Measurements from ENCODE around the gene KCNQ1. TPM values are rescaled to one million over a fixed set of nuclear protein-coding genes. Genes with fewer than 3 reads are reported as not detected.

KCNQ1 gene
- total RNA-seq, 1 experiment from 2014 or later = 10.7 TPM

DNA sequence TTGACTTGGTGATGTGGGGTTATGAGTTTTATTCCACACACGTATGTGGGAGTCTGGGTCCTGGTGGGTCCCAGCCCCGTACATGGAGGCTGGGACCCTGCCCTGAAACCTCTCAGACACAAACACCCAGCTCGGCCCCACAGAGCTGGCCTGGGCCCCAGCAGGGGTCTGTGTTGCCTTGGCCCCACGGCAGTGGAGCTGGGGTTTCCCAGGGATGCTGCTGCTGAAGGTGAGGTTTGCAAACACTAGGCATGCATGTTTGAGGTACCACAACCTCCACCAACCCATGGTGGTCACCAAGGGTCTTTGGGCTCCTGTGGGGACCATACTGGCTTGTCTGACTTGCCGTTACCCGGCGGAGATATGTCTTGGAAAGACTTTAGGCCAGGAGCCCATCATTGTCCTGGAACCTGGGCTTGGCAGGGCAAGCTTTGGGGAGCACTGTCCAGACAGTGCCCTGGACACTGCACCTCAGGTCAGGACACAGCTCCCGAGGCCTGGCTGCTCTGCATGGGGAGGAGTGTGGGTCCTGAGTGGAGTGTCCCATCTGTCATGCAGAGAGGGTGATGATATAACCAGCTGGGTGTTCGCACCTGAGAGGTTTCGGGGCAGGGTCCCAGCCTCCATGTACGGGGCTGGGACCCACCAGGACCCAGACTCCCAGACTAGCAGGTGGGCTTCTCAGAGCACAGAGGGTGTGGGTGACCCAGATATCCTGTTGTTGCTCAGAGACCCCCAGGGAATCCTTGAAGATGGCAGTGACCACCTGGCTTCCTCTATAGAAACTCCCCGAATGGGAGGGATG, 63.3 kb downstream of the KCNQ1 start:
- ATAC-seq = no peak

DNA sequence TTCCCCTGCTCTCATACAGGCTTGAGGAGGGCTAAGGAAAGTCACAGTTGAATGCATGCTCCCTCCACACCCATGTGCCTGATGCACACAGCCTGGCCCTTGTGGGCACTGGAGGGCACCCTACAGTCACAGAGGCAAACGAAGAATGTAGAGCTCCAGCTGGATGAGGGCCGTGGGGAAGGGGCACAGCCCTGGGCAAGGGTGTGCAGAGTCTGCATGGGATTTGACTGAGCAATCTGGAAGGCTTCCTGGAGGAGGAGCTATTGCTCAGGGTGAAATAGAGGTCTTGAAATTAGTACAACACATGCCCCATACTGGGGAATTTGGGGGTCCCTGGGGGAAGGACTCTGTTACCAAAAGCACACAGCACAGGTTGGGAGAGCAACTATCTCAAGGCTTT, 64.0 kb downstream of the KCNQ1 start:
- Histone ChIP-seq H3K27ac (ENCODE audit: low read depth, low read length) (no peak overlapping the region), H3K4me1 (ENCODE audit: control insufficient read depth in 1 of 2, insufficient read depth in 2 of 2, low read length in 2 of 2) (no peaks in the 10 kb centered on the region), H3K27me3 (ENCODE audit: insufficient read depth, low read length) (0 out of 2 replicates have a peak, but pooled peaks cover 6% of the 10 kb centered on the region), H3K9ac (ENCODE audit: low read length) (no peak overlapping the region), H4K20me1 (ENCODE audit: insufficient read depth) (no peaks in the 10 kb centered on the region), H3K9me3 (ENCODE audit: control insufficient read depth in 1 of 2, insufficient read depth in 1 of 2, low read depth in 1 of 2, low read length in 2 of 2) (no peaks in the 10 kb centered on the region), H2AFZ (ENCODE audit: low read depth, low read length, poor library complexity, severe bottlenecking) (no peak overlapping the region), H3K4me2 (ENCODE audit: low read length) (no peak overlapping the region), H3K4me3 (replicated peaks in 1 of 2; ENCODE audit: low read depth in 1 of 2, low read length in 2 of 2) (no peak overlapping the region), H3K36me3 (ENCODE audit: control insufficient read depth in 1 of 2, insufficient read depth in 2 of 2, low read length in 2 of 2) (no peaks in the 10 kb centered on the region), H3K9me2 (ENCODE audit: insufficient read depth) (no peaks in the 10 kb centered on the region), H3K79me2 (ENCODE audit: insufficient read depth, low read length) (no peaks in the 10 kb centered on the region)
- no peak for DNase-seq (ENCODE audit: low read depth, low spot score)
- intact Hi-C loops (cut with micrococcal nuclease) = no loop called here
- ATAC-seq = no peak
- POLR2A ChIA-PET = no interaction called here
- no TSS peak for BruUV-seq (replicated peaks)
- RAD21 ChIA-PET (ENCODE audit: low non-redundant PET in 1 of 2, low total read pairs in 2 of 2, uncharacterized antibody in 2 of 2, unreplicated experiment in 2 of 2) = no interaction called here
- CTCF ChIA-PET = no interaction called here
- TF ChIP-seq EGR1 (IDR thresholded peaks at IDR 0.05; ENCODE audit: low read depth) (no peak), ZFX (IDR thresholded peaks at IDR 0.05) (no peak), FOSL1 (IDR thresholded peaks at IDR 0.05; ENCODE audit: low read depth) (no peak), POLR2A (IDR thresholded peaks at IDR 0.05; ENCODE audit: borderline replicate concordance, extremely low read depth, insufficient read depth, insufficient read length) (no peak), SRF (IDR thresholded peaks at IDR 0.05; ENCODE audit: low read depth) (no peak), SIN3A (IDR thresholded peaks at IDR 0.05; ENCODE audit: low read depth) (no peak), SP1 (IDR thresholded peaks at IDR 0.05; ENCODE audit: low read depth) (no peak), RAD21 (IDR thresholded peaks at IDR 0.05; ENCODE audit: low read depth) (no peak), ZBTB33 (IDR thresholded peaks at IDR 0.05; ENCODE audit: extremely low read depth, insufficient replicate concordance, low read length) (no peak), CEBPB (IDR thresholded peaks at IDR 0.05; ENCODE audit: low read depth) (no peak), ZNF274 (IDR thresholded peaks at IDR 0.05; ENCODE audit: low read depth, low read length) (no peak), TCF7L2 (IDR thresholded peaks at IDR 0.05; ENCODE audit: borderline replicate concordance, extremely low read depth, insufficient read depth, insufficient read length) (no peak), ELF1 (IDR thresholded peaks at IDR 0.05; ENCODE audit: borderline replicate concordance, low read depth) (no peak), JUND (IDR thresholded peaks at IDR 0.05) (no peak), POLR2AphosphoS5 (IDR thresholded peaks at IDR 0.05; ENCODE audit: low read depth, low read length) (no peak)
- TF ChIP-seq, protein P1, sequence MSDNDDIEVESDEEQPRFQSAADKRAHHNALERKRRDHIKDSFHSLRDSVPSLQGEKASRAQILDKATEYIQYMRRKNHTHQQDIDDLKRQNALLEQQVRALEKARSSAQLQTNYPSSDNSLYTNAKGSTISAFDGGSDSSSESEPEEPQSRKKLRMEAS (IDR thresholded peaks at IDR 0.05) = no peak
- TF ChIP-seq, protein P2, sequence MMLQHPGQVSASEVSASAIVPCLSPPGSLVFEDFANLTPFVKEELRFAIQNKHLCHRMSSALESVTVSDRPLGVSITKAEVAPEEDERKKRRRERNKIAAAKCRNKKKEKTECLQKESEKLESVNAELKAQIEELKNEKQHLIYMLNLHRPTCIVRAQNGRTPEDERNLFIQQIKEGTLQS (IDR thresholded peaks at IDR 0.05) = no peak

More for the DNA sequence above, 63.3 kb downstream of the KCNQ1 start:
- DNase-seq (ENCODE audit: low read depth, low spot score) = no peak
- Histone ChIP-seq H2AFZ (ENCODE audit: low read depth, low read length, poor library complexity, severe bottlenecking) (no peak overlapping the region), H3K9ac (ENCODE audit: low read length) (no peak overlapping the region), H3K36me3 (ENCODE audit: control insufficient read depth in 1 of 2, insufficient read depth in 2 of 2, low read length in 2 of 2) (no peaks in the 10 kb centered on the region), H3K4me2 (ENCODE audit: low read length) (no peak overlapping the region), H3K27me3 (ENCODE audit: insufficient read depth, low read length) (0 out of 2 replicates have a peak, but pooled peaks cover 6% of the 10 kb centered on the region), H3K9me2 (ENCODE audit: insufficient read depth) (no peaks in the 10 kb centered on the region), H3K9me3 (ENCODE audit: control insufficient read depth in 1 of 2, insufficient read depth in 1 of 2, low read depth in 1 of 2, low read length in 2 of 2) (no peaks in the 10 kb centered on the region), H4K20me1 (ENCODE audit: insufficient read depth) (no peaks in the 10 kb centered on the region), H3K79me2 (ENCODE audit: insufficient read depth, low read length) (no peaks in the 10 kb centered on the region), H3K4me1 (ENCODE audit: control insufficient read depth in 1 of 2, insufficient read depth in 2 of 2, low read length in 2 of 2) (no peaks in the 10 kb centered on the region), H3K4me3 (replicated peaks in 1 of 2; ENCODE audit: low read depth in 1 of 2, low read length in 2 of 2) (no peak overlapping the region), H3K27ac (ENCODE audit: low read depth, low read length) (no peak overlapping the region)
- BruUV-seq (replicated peaks) = no TSS peak
- intact Hi-C loops (cut with micrococcal nuclease) = no loop called here
- RAD21 ChIA-PET (ENCODE audit: low non-redundant PET in 1 of 2, low total read pairs in 2 of 2, uncharacterized antibody in 2 of 2, unreplicated experiment in 2 of 2) = no interaction called here
- TF ChIP-seq EZH2 (IDR thresholded peaks at IDR 0.05) (no peak), RAD21 (IDR thresholded peaks at IDR 0.05; ENCODE audit: low read depth) (no peak), ZNF274 (IDR thresholded peaks at IDR 0.05; ENCODE audit: low read depth, low read length) (no peak), EZH2phosphoT487 (IDR thresholded peaks at IDR 0.05; ENCODE audit: borderline replicate concordance) (no peak), ZFX (IDR thresholded peaks at IDR 0.05) (no peak), EGR1 (IDR thresholded peaks at IDR 0.05; ENCODE audit: low read depth) (no peak)
- TF ChIP-seq, protein P2 (IDR thresholded peaks at IDR 0.05) = no peak
- POLR2A ChIA-PET = no interaction called here
- CTCF ChIA-PET = no interaction called here
